Parathyroid adenoma (tissue), 2 donors: ENCODE data around the gene KLF13.

Experiments
- H2AFZ ChIP-seq: fragments of 300-600 bp; sonication (generic); one replicate; pipeline ENCODE4 v1.7.0; 2017; ENCODE audit warnings: antibody characterized with exemption, mild to moderate bottlenecking
- H3K27ac ChIP-seq: fragments of 300-600 bp; sonication (generic); one replicate; pipeline ENCODE4 v1.7.0; 2017
- H3K27me3 ChIP-seq: fragments of 300-600 bp; sonication (generic); one replicate; pipeline ENCODE4 v1.7.0; 2017; ENCODE audit warnings: low read length; ENCODE audit not compliant: control insufficient read depth, insufficient read depth
- H3K36me3 ChIP-seq: fragments of 300-600 bp; sonication (generic); one replicate; pipeline ENCODE4 v1.7.0; 2017; ENCODE audit warnings: low read length; ENCODE audit not compliant: control insufficient read depth, insufficient read depth
- H3K4me1 ChIP-seq: fragments of 300-600 bp; sonication (generic); one replicate; pipeline ENCODE4 v1.7.0; 2017; ENCODE audit warnings: control low read depth
- H3K4me2 ChIP-seq: fragments of 300-600 bp; sonication (generic); one replicate; pipeline ENCODE4 v1.7.0; 2017; ENCODE audit warnings: low read length
- H3K4me3 ChIP-seq: fragments of 300-600 bp; sonication (generic); one replicate; pipeline ENCODE4 v1.7.0; 2017; ENCODE audit warnings: low read depth, low read length
- H3K79me2 ChIP-seq: fragments of 300-600 bp; sonication (generic); one replicate; pipeline ENCODE4 v1.7.0; 2017; ENCODE audit warnings: control low read depth
- H3K9ac ChIP-seq: fragments of 300-600 bp; sonication (generic); one replicate; pipeline ENCODE4 v1.7.0; 2017; ENCODE audit warnings: mild to moderate bottlenecking
- H3K9me3 ChIP-seq: fragments of 300-600 bp; sonication (generic); one replicate; pipeline ENCODE4 v1.7.0; 2017; ENCODE audit warnings: low read length; ENCODE audit not compliant: control insufficient read depth
- CTCF ChIP-seq: fragments of 300-600 bp; sonication (generic); IDR thresholded peaks from one replicate; pipeline ENCODE4 v1.7.0; 2017; ENCODE audit warnings: antibody characterized with exemption, mild to moderate bottlenecking
- donor health status: primary hyperparathyroidism.

The KLF13 gene

GRCh38 chr15:31400222-31400927, 73.7 kb downstream of the KLF13 start:
- Histone ChIP-seq H3K4me2 (no peak overlapping the region), H3K27me3 (no peaks in the 10 kb centered on the region), H3K79me2 (no peaks in the 10 kb centered on the region), H3K4me3 (no peak overlapping the region), H3K27ac (no peak overlapping the region), H2AFZ (no peak overlapping the region), H3K9ac (no peak overlapping the region), H3K36me3 (no peaks in the 10 kb centered on the region), H3K9me3 (no peaks in the 10 kb centered on the region), H3K4me1 (no peaks in the 10 kb centered on the region)
- no peak for TF ChIP-seq CTCF

GRCh38 chr15:31401282-31401681, 74.6 kb downstream of the KLF13 start:
- no peaks in the 10 kb centered on the region for H3K9me3 ChIP-seq
- no peaks in the 10 kb centered on the region for H3K27me3 ChIP-seq
- H3K4me3 ChIP-seq = no peak overlapping the region
- H3K27ac ChIP-seq = no peak overlapping the region
- H3K79me2 ChIP-seq = no peaks in the 10 kb centered on the region
- no peak overlapping the region for H3K4me2 ChIP-seq
- H2AFZ ChIP-seq = no peak overlapping the region
- H3K4me1 ChIP-seq = no peaks in the 10 kb centered on the region
- no peaks in the 10 kb centered on the region for H3K36me3 ChIP-seq
- H3K9ac ChIP-seq = no peak overlapping the region
- TF ChIP-seq CTCF = no peak

GRCh38 chr15:31402003-31402402, 75.4 kb downstream of the KLF13 start:
- no peak overlapping the region for H3K4me2 ChIP-seq
- no peak overlapping the region for H3K27ac ChIP-seq

GRCh38 chr15:31402511-31403056, 75.9 kb downstream of the KLF13 start:
- H3K27ac ChIP-seq = no peak overlapping the region
- no peaks in the 10 kb centered on the region for H3K36me3 ChIP-seq
- no peaks in the 10 kb centered on the region for H3K4me1 ChIP-seq
- H3K4me2 ChIP-seq = no peak overlapping the region
- no peaks in the 10 kb centered on the region for H3K79me2 ChIP-seq
- TF ChIP-seq CTCF = no peak
- H3K9ac ChIP-seq = no peak overlapping the region
- H3K4me3 ChIP-seq = no peak overlapping the region
- no peaks in the 10 kb centered on the region for H3K9me3 ChIP-seq
- H3K27me3 ChIP-seq = no peaks in the 10 kb centered on the region
- no peak overlapping the region for H2AFZ ChIP-seq

More at GRCh38 chr15:31402003-31402402, 75.4 kb downstream of the KLF13 start:
- Histone ChIP-seq H3K36me3 (no peaks in the 10 kb centered on the region), H3K4me1 (no peaks in the 10 kb centered on the region), H2AFZ (no peak overlapping the region), H3K4me3 (no peak overlapping the region), H3K79me2 (no peaks in the 10 kb centered on the region), H3K27me3 (no peaks in the 10 kb centered on the region), H3K9me3 (no peaks in the 10 kb centered on the region), H3K9ac (no peak overlapping the region)
- TF ChIP-seq CTCF = no peak

- Histone ChIP-seq H3K4me2 (no peak overlapping the region), H3K27me3 (no peaks in the 10 kb centered on the region), H3K79me2 (no peaks in the 10 kb centered on the region), H3K27ac (no peak overlapping the region), H3K36me3 (no peaks in the 10 kb centered on the region), H2AFZ (no peak overlapping the region), H3K4me3 (no peak overlapping the region), H3K9me3 (no peaks in the 10 kb centered on the region), H3K4me1 (no peaks in the 10 kb centered on the region), H3K9ac (no peak overlapping the region)
- no peak for TF ChIP-seq CTCF
These were observed 76.5 kb downstream of the KLF13 start for GRCh38 chr15:31403096-31403495.
